ENCODE results near the gene ZBTB16. TPM values are rescaled to one million over a fixed set of nuclear protein-coding genes. Genes with fewer than 3 reads are reported as not detected.

The ZBTB16 gene
- total and polyA plus RNA-seq, 12 donors = 7.9 to 119 (median 53.2) TPM

- no peaks in the 10 kb centered on the region for H3K27me3 ChIP-seq
- no peak overlapping the region for H3K4me3 ChIP-seq
- TF ChIP-seq, protein P1, sequence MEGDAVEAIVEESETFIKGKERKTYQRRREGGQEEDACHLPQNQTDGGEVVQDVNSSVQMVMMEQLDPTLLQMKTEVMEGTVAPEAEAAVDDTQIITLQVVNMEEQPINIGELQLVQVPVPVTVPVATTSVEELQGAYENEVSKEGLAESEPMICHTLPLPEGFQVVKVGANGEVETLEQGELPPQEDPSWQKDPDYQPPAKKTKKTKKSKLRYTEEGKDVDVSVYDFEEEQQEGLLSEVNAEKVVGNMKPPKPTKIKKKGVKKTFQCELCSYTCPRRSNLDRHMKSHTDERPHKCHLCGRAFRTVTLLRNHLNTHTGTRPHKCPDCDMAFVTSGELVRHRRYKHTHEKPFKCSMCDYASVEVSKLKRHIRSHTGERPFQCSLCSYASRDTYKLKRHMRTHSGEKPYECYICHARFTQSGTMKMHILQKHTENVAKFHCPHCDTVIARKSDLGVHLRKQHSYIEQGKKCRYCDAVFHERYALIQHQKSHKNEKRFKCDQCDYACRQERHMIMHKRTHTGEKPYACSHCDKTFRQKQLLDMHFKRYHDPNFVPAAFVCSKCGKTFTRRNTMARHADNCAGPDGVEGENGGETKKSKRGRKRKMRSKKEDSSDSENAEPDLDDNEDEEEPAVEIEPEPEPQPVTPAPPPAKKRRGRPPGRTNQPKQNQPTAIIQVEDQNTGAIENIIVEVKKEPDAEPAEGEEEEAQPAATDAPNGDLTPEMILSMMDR (IDR thresholded peaks at IDR 0.05) = no peak
- TF ChIP-seq POLR2A (IDR thresholded peaks at IDR 0.05) = no peak
- DNase-seq = peak in 1 of 7 donors; percentile 18
- no peaks in the 10 kb centered on the region for H3K9me3 ChIP-seq (replicated peaks in 1 of 3)
- intact Hi-C loops (cut with DNase I) = no loop called here
- H3K27ac ChIP-seq = peak overlapping the region in 4 of 5 donors; percentile 25 to 99 (median 62)
- H3K36me3 ChIP-seq (replicated peaks in 1 of 2) = peaks cover 0 to 16% of the 10 kb centered on the region in 2 donors
- H3K4me1 ChIP-seq (replicated peaks in 1 of 2) = peaks cover 19 to 80% of the 10 kb centered on the region in 2 donors
- WGBS, 4 donors = 70 to 74% (median 72%) methylated on average over 4 of the region's 4 CpGs
Measured at GRCh38 chr11:114153224-114153623, 93.7 kb downstream of the ZBTB16 start.

GRCh38 chr11:114154271-114155047 lies 94.9 kb downstream of the ZBTB16 start:
- intact Hi-C loops (cut with DNase I) = no loop called here
- H3K27ac ChIP-seq = peak overlapping the region; percentile 14 to 99 (median 70)
- H3K36me3 ChIP-seq (replicated peaks in 1 of 2) = peaks cover 0 to 16% of the 10 kb centered on the region in 2 donors
- H3K4me3 ChIP-seq = no peak overlapping the region
- peaks cover 25 to 86% of the 10 kb centered on the region in 2 donors for H3K4me1 ChIP-seq (replicated peaks in 1 of 2)
- H3K9me3 ChIP-seq (replicated peaks in 1 of 3) = no peaks in the 10 kb centered on the region
- TF ChIP-seq POLR2A (IDR thresholded peaks at IDR 0.05) = no peak
- TF ChIP-seq, protein P1 (IDR thresholded peaks at IDR 0.05) = no peak
- no peaks in the 10 kb centered on the region for H3K27me3 ChIP-seq
- peak in 3 of 7 donors; percentile 50 to 77 (median 62) for DNase-seq
- 73 to 80% (median 76%) methylated on average over 5 of the region's 5 CpGs for WGBS, 4 donors

- intact Hi-C loops (cut with DNase I) = no loop called here
- 85 to 93% (median 90%) methylated on average over 8 to 15 of the region's 15 CpGs for WGBS, 4 donors
- peaks cover 27 to 84% of the 10 kb centered on the region in 2 donors for H3K4me1 ChIP-seq (replicated peaks in 1 of 2)
- no peak overlapping the region for H3K4me3 ChIP-seq
- no peak for TF ChIP-seq POLR2A (IDR thresholded peaks at IDR 0.05)
- TF ChIP-seq, protein P1 (IDR thresholded peaks at IDR 0.05) = no peak
- H3K9me3 ChIP-seq (replicated peaks in 1 of 3) = no peaks in the 10 kb centered on the region
- DNase-seq = peak in 1 of 7 donors; percentile 29
- H3K27ac ChIP-seq = peak overlapping the region in 4 of 5 donors; percentile 28 to 99 (median 84)
- no peaks in the 10 kb centered on the region for H3K27me3 ChIP-seq
- peaks cover 0 to 16% of the 10 kb centered on the region in 2 donors for H3K36me3 ChIP-seq (replicated peaks in 1 of 2)
Measured at GRCh38 chr11:114155116-114155515, 95.6 kb downstream of the ZBTB16 start.

DNA sequence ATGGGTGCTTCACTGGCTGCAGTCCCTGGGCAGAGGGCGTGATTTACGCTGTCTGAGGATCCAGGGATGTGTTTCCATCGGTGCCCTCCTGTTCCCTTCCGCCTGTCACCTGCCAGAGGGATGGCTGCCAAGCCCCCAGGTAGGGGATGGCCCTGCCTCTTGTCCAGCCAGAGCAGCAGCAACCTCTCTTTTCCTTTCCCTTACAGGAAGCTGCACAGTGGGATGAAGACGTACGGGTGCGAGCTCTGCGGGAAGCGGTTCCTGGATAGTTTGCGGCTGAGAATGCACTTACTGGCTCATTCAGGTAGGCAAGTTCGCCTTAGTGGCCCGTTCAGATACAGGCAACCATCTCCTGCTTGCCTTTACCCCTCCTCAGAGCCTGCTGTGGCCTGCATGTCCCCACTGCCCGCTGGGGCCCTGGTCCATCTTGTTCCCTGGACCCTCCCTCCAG lies 96.6 kb downstream of the ZBTB16 start:
- Histone ChIP-seq H3K9me3 (replicated peaks in 1 of 3) (no peaks in the 10 kb centered on the region), H3K4me1 (replicated peaks in 1 of 2) (peaks cover 38 to 87% of the 10 kb centered on the region in 2 donors), H3K4me3 (no peak overlapping the region), H3K36me3 (replicated peaks in 1 of 2) (peaks cover 0 to 16% of the 10 kb centered on the region in 2 donors), H3K27me3 (no peaks in the 10 kb centered on the region), H3K27ac (peak overlapping the region in 3 of 5 donors; percentile 28 to 99 (median 98))
- TF ChIP-seq, protein P1 (IDR thresholded peaks at IDR 0.05) = no peak
- TF ChIP-seq POLR2A (IDR thresholded peaks at IDR 0.05) = no peak
- peak in 1 of 7 donors; percentile 23 for DNase-seq
- WGBS, 4 donors = 90 to 98% (median 93%) methylated on average over 9 to 13 of the region's 13 CpGs
- intact Hi-C loops (cut with DNase I) = no loop called here

Measured in adrenal gland (tissue), 12 donors.